ENCODE data around the gene BACE2.

BACE2 gene

GRCh38 chr21:41245509-41246135 is 77.7 kb downstream of the BACE2 start:
- in situ Hi-C loops (cut with MboI; ENCODE audit: low pct_unique_long_range_greater_than_20kb, low sequenced_read_pairs, unreplicated experiment) = no loop called here
- DNase-seq (ENCODE audit: low spot score) = no peak
- TF ChIP-seq CTCF (IDR thresholded peaks at IDR 0.05; ENCODE audit: extremely low read depth, insufficient read depth, missing control alignments) = no peak

- in situ Hi-C loops (cut with MboI; ENCODE audit: low pct_unique_long_range_greater_than_20kb, low sequenced_read_pairs, unreplicated experiment) = no loop called here
- no peak for TF ChIP-seq CTCF (IDR thresholded peaks at IDR 0.05; ENCODE audit: extremely low read depth, insufficient read depth, missing control alignments)
- DNase-seq (ENCODE audit: low spot score) = no peak
Observed at GRCh38 chr21:41246808-41247207, 78.8 kb downstream of the BACE2 start.

- no peak for TF ChIP-seq CTCF (IDR thresholded peaks at IDR 0.05; ENCODE audit: extremely low read depth, insufficient read depth, missing control alignments)
- in situ Hi-C loops (cut with MboI; ENCODE audit: low pct_unique_long_range_greater_than_20kb, low sequenced_read_pairs, unreplicated experiment) = no loop called here
- DNase-seq (ENCODE audit: low spot score) = peak; percentile 17
Observed at GRCh38 chr21:41247561-41248545, 79.9 kb downstream of the BACE2 start.

GRCh38 chr21:41249476-41249875 is 81.5 kb downstream of the BACE2 start:
- in situ Hi-C loops (cut with MboI; ENCODE audit: low pct_unique_long_range_greater_than_20kb, low sequenced_read_pairs, unreplicated experiment) = no loop called here
- no peak for TF ChIP-seq CTCF (IDR thresholded peaks at IDR 0.05; ENCODE audit: extremely low read depth, insufficient read depth, missing control alignments)
- peak; percentile 5 for DNase-seq (ENCODE audit: low spot score)

- DNase-seq (ENCODE audit: low spot score) = no peak
- in situ Hi-C loops (cut with MboI; ENCODE audit: low pct_unique_long_range_greater_than_20kb, low sequenced_read_pairs, unreplicated experiment) = no loop called here
- no peak for TF ChIP-seq CTCF (IDR thresholded peaks at IDR 0.05; ENCODE audit: extremely low read depth, insufficient read depth, missing control alignments)
Observed at GRCh38 chr21:41250519-41250918, 82.6 kb downstream of the BACE2 start.

- in situ Hi-C loops (cut with MboI; ENCODE audit: low pct_unique_long_range_greater_than_20kb, low sequenced_read_pairs, unreplicated experiment) = no loop called here
- TF ChIP-seq CTCF (IDR thresholded peaks at IDR 0.05; ENCODE audit: extremely low read depth, insufficient read depth, missing control alignments) = no peak
- DNase-seq (ENCODE audit: low spot score) = no peak
Observed at GRCh38 chr21:41251961-41252642, 84.1 kb downstream of the BACE2 start.
